Measurements from ENCODE around the gene ARHGAP30.

Gene ARHGAP30

GRCh38 chr1:161008869-161009510, 60.7 kb downstream of the ARHGAP30 start:
- DNase-seq (ENCODE audit: low spot score): no peak

DNA sequence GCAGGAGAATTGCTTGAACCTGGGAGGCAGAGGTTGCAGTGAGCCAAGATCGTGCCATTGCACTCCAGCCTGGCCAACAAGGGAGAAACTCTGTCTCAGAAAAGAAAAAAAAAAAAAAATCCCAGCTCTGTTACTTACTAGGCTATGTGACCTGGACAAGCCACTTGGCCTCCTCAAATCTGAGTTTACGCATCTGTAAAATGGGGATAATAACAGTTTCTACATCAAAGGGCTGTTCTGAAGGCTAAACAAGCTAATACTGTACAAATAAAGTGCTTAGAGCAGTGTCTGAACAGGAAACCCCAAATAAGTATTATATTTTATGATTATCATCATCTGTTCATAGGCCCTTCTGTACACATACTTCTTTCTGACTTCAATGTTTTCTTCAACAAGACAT, 62.3 kb downstream of the ARHGAP30 start:
- DNase-seq (ENCODE audit: low spot score): no peak

DNA sequence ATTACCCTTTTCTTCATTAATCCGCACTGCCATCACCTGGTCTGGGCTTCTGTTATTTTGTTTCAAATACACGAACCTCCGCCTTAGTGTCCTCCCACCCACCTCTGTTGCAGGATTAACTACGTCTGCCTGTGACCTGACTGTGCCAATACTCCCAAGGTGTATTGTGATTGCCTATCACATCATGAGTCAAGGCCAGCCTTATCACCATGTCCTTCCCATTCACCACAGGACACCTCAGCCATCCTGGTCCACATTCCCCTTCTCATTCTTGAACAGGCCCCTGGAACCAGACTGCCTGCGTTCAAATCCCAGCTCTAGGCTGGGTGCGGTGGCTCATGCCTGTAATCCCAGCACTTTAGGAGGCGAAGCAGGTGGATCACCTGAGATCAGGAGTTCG, 63.1 kb downstream of the ARHGAP30 start:
- no peak for DNase-seq (ENCODE audit: low spot score)

DNA sequence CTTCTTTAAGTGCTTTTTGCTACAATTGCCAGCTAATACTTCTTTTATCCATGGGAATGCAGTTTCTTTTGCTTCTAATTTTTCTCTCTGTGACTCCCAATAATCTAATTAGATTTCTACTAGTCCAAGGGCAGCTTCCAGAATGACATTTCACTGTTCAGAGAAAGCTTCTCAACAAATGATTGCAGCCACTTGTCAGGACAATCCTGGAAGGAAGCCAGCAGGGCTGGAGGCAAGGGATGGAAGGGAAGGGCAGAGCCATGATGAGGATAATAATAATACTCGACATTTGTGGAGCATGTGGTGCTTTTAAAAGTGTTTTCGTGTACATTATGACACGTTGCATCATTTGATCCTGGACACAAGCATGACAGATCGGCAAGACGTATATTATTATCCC, 68.2 kb downstream of the ARHGAP30 start:
- no peak for DNase-seq (ENCODE audit: low spot score)

GRCh38 chr1:161000736-161001480, 68.8 kb downstream of the ARHGAP30 start:
- no peak for DNase-seq (ENCODE audit: low spot score)

GRCh38 chr1:160999376-160999775, 70.3 kb downstream of the ARHGAP30 start:
- no peak for DNase-seq (ENCODE audit: low spot score)

- DNase-seq (ENCODE audit: low spot score): peak; percentile 31
Observed at GRCh38 chr1:160997323-160998038, 72.2 kb downstream of the ARHGAP30 start.

Measured in activated CD4-positive, alpha-beta T cell treated with anti-CD3 and anti-CD28 coated beads, Interleukin-2, Interleukin-4, amounts not matched to agents 100 ng/mL and 50 ng/mL, durations not matched to agents 16 hours and 8 hours (primary cell).